Activated CD4-positive, alpha-beta T cell treated with anti-CD3 and anti-CD28 coated beads, Interleukin-2, amount 10 ng/mL, durations not matched to agents 24 days and 14 days (primary cell): ENCODE results near the gene PANK1. TPM values are rescaled to one million over a fixed set of nuclear protein-coding genes. Genes with fewer than 3 reads are reported as not detected.

Source experiments
- DNase-seq: peaks from one replicate; pipeline ENCODE4 v3.0.0; 2022
- H3K27ac Mint-ChIP-seq: one replicate; pipeline ENCODE4 v1.8.0; 2022; ENCODE audit warnings: mild to moderate bottlenecking, mixed read lengths
- H3K27me3 Mint-ChIP-seq: one replicate; pipeline ENCODE4 v1.8.0; 2022; ENCODE audit warnings: mixed read lengths
- H3K36me3 Mint-ChIP-seq: one replicate; pipeline ENCODE4 v1.8.0; 2022; ENCODE audit warnings: low read depth, mild to moderate bottlenecking, mixed read lengths
- H3K4me1 Mint-ChIP-seq: one replicate; pipeline ENCODE4 v1.8.0; 2021; ENCODE audit warnings: mixed read lengths
- H3K4me3 Mint-ChIP-seq: one replicate; pipeline ENCODE4 v1.8.0; 2022; ENCODE audit warnings: mild to moderate bottlenecking, moderate library complexity, mixed read lengths
- H3K9me3 Mint-ChIP-seq: one replicate; pipeline ENCODE4 v1.8.0; 2021; ENCODE audit warnings: mixed read lengths
- intact Hi-C: fragments of 100-400 bp; cut with micrococcal nuclease; formaldehyde crosslinking; loops from one replicate; pipeline ENCODE4 v1.15.1; 2023
- total RNA-seq: library from RNA; stranded (reverse); gene quantifications from 2 replicates; pipeline ENCODE4 v1.2.3, GENCODE V29; 2022

PANK1 gene
- total RNA-seq, 1 donor from 2014 or later = 4.8 TPM

DNA sequence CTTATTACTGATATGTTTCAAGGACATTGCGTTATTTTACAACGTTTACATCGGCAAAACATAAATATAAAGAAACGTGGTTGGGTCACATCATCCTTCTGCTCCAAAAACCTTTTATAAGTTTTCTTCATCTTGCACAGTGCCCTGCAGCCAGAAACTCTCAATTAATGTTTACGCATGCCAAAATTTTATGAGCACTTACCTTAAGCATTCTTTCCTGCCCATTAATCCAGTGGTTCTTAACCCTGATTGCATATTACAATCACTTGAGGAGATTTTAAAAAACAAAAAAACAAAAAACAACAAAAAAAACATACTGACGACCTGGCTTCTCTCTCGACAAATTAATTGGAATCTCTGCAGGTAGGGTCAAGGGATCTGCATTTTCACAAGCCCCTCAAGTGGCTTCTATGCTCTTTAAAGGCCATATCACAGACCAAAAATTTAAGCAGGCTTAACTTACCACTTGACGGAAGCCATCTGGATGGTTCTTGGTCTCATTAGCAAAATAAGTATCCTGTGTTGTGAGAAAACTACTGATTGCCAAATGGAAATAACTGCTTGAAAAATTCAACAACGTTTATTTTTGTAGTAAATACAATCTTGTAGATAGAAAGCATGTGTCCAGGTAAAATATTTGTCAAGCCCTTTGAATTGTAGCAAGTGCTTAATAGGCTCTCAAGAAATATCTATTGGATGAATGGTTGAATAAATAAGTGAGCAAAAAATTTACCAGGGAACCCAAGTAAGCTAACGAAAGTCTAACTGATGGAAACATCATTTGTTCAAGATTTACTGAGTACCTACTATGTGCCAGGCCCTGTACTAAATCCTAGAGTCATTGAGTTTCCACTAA, 78.7 kb downstream of the PANK1 start:
- H3K36me3 Mint-ChIP-seq = no peaks in the 10 kb centered on the region
- H3K27ac Mint-ChIP-seq = no peak overlapping the region
- no peak for DNase-seq
- H3K9me3 Mint-ChIP-seq = no peaks in the 10 kb centered on the region
- no peak overlapping the region for H3K4me3 Mint-ChIP-seq
- H3K27me3 Mint-ChIP-seq = peaks cover 44% of the 10 kb centered on the region
- intact Hi-C loops = loop anchor here (10.0 kb wide), 1 partner anchor 272 kb away; no protein-coding TSS in a partner anchor
- H3K4me1 Mint-ChIP-seq = peaks cover 3% of the 10 kb centered on the region

DNA sequence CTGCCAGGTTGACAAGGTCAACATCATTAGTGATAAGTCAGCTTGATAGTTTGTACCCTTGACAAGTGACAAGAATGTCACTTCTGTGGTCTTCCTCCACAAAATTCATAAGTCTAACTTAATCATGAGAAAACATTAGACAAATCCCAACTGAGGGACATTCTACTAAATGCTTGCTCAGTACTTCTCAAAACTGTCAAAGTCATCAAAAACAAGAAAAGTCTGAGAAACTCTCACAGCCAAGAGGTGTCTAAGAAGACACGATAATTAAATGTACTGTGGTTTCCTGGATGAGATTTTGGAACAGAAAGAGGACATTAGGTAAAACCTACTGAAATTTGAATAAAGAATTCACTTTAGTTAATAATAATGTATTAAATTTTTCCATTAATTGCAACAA, 79.9 kb downstream of the PANK1 start:
- no peak for DNase-seq
- peaks cover under 1% of the 10 kb centered on the region for H3K4me1 Mint-ChIP-seq
- no peaks in the 10 kb centered on the region for H3K9me3 Mint-ChIP-seq
- peaks cover 48% of the 10 kb centered on the region for H3K27me3 Mint-ChIP-seq
- H3K36me3 Mint-ChIP-seq = no peaks in the 10 kb centered on the region
- intact Hi-C loops = loop anchor here (2.0 to 10.0 kb wide), 2 partner anchors 270 to 348 kb away; no protein-coding TSS in a partner anchor
- H3K27ac Mint-ChIP-seq = no peak overlapping the region
- no peak overlapping the region for H3K4me3 Mint-ChIP-seq

DNA sequence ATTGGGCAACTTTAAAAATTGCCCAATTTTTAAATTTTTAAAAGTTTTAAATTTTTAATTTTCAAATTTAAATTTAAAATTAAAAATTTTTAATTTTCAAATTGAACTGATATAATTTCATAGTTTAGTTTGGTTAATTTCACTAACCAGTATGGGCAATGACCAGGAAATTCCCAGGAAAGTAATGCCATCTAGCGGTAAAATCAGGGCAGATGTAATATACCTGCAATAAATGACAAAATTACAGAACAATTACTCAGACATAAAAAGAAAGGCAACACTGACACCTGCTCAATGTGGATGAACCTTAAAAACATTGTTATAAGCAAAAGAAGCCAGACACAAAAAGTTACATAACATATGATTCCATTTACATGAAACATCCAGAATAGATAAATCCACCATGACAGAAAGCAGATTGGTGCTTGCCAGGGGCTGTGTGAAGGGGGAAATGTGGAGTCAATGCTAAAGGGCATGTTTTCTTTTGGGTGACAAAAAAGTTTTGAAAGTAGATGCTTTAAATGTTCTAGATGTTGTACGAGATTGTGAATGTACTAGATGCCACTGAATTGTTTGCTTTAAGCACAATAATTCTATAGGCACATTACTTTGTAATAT, 81.1 kb downstream of the PANK1 start:
- H3K27ac Mint-ChIP-seq = no peak overlapping the region
- peak; percentile 76 for DNase-seq
- H3K9me3 Mint-ChIP-seq = no peaks in the 10 kb centered on the region
- H3K27me3 Mint-ChIP-seq = peaks cover 51% of the 10 kb centered on the region
- no peaks in the 10 kb centered on the region for H3K36me3 Mint-ChIP-seq
- H3K4me3 Mint-ChIP-seq = no peak overlapping the region
- intact Hi-C loops = loop anchor here (1.0 to 10.0 kb wide), 3 partner anchors 138 to 347 kb away; no protein-coding TSS in a partner anchor
- H3K4me1 Mint-ChIP-seq = no peaks in the 10 kb centered on the region

- H3K27me3 Mint-ChIP-seq = peaks cover 52% of the 10 kb centered on the region
- no peaks in the 10 kb centered on the region for H3K36me3 Mint-ChIP-seq
- no peak overlapping the region for H3K27ac Mint-ChIP-seq
- no peaks in the 10 kb centered on the region for H3K4me1 Mint-ChIP-seq
- H3K4me3 Mint-ChIP-seq = no peak overlapping the region
- no peaks in the 10 kb centered on the region for H3K9me3 Mint-ChIP-seq
- DNase-seq = no peak
- intact Hi-C loops = loop anchor here (10.0 kb wide), 1 partner anchor 269 kb away; no protein-coding TSS in a partner anchor
Measured at GRCh38 chr10:89563311-89563710, 81.7 kb downstream of the PANK1 start.

- no peak for DNase-seq
- Mint-ChIP-seq H3K36me3 (no peaks in the 10 kb centered on the region), H3K4me1 (no peaks in the 10 kb centered on the region), H3K27ac (no peak overlapping the region), H3K9me3 (no peaks in the 10 kb centered on the region), H3K4me3 (no peak overlapping the region), H3K27me3 (peaks cover 25% of the 10 kb centered on the region)
- intact Hi-C loops = no loop called here
Measured at GRCh38 chr10:89556600-89556999, 88.4 kb downstream of the PANK1 start.

GRCh38 chr10:89555688-89556445, 89.2 kb downstream of the PANK1 start:
- no peaks in the 10 kb centered on the region for H3K36me3 Mint-ChIP-seq
- intact Hi-C loops = no loop called here
- no peak overlapping the region for H3K4me3 Mint-ChIP-seq
- DNase-seq = no peak
- peaks cover 19% of the 10 kb centered on the region for H3K27me3 Mint-ChIP-seq
- H3K27ac Mint-ChIP-seq = no peak overlapping the region
- no peaks in the 10 kb centered on the region for H3K9me3 Mint-ChIP-seq
- H3K4me1 Mint-ChIP-seq = no peaks in the 10 kb centered on the region

DNA sequence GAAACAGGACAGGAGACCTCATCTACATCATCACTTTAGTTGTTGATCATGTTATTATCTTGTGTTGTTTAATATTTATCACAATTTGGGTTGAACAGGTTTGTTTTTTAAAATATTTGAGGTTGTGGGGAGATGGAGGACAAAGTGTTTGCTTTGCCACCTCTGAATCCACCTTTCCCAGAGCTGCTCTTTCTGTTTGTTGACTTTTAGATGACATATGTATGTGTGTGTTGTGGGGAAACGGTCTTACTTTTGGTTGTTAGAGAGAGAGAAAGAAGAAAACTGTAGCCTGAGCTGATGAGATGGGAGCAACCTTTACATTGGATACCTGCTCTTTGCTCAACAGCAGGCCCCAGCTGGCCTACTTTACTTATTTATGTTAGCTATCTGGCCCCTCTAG, 90.6 kb downstream of the PANK1 start:
- peaks cover 15% of the 10 kb centered on the region for H3K27me3 Mint-ChIP-seq
- H3K9me3 Mint-ChIP-seq = no peaks in the 10 kb centered on the region
- intact Hi-C loops = no loop called here
- no peak overlapping the region for H3K27ac Mint-ChIP-seq
- no peak overlapping the region for H3K4me3 Mint-ChIP-seq
- H3K4me1 Mint-ChIP-seq = no peaks in the 10 kb centered on the region
- peak; percentile 15 for DNase-seq
- no peaks in the 10 kb centered on the region for H3K36me3 Mint-ChIP-seq

GRCh38 chr10:89553064-89553734, 91.8 kb downstream of the PANK1 start:
- intact Hi-C loops = no loop called here
- Mint-ChIP-seq H3K27me3 (peaks cover 10% of the 10 kb centered on the region), H3K9me3 (no peaks in the 10 kb centered on the region), H3K36me3 (no peaks in the 10 kb centered on the region), H3K4me3 (no peak overlapping the region), H3K4me1 (no peaks in the 10 kb centered on the region), H3K27ac (no peak overlapping the region)
- no peak for DNase-seq

DNA sequence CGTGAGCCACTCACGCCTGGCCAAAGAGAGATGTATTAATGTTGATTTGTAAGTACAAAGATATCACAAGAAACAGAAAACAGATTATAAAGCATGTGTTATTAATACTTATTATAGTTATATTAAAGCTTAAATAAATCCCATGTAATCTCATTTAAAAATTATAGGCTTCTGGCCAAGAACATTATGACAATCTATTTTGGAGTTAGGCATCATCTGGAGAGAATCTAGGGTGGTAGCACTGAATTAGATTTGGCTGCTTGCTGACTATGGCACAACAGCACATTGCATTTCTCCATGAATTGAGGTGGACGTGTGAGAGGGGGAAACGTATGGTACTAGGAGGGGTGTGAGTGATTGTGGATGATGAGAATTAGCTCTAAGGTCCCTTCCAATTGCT, 92.8 kb downstream of the PANK1 start:
- Mint-ChIP-seq H3K27me3 (peaks cover 10% of the 10 kb centered on the region), H3K4me1 (no peaks in the 10 kb centered on the region), H3K9me3 (no peaks in the 10 kb centered on the region), H3K4me3 (no peak overlapping the region), H3K36me3 (no peaks in the 10 kb centered on the region), H3K27ac (no peak overlapping the region)
- intact Hi-C loops = no loop called here
- DNase-seq = no peak

GRCh38 chr10:89550509-89550908, 94.5 kb downstream of the PANK1 start:
- no peak for DNase-seq
- Mint-ChIP-seq H3K36me3 (no peaks in the 10 kb centered on the region), H3K27ac (no peak overlapping the region), H3K27me3 (peaks cover 9% of the 10 kb centered on the region), H3K4me3 (no peak overlapping the region), H3K9me3 (no peaks in the 10 kb centered on the region), H3K4me1 (no peaks in the 10 kb centered on the region)
- intact Hi-C loops = no loop called here

- intact Hi-C loops = no loop called here
- Mint-ChIP-seq H3K9me3 (no peaks in the 10 kb centered on the region), H3K4me1 (no peaks in the 10 kb centered on the region), H3K36me3 (no peaks in the 10 kb centered on the region), H3K4me3 (no peak overlapping the region), H3K27ac (no peak overlapping the region), H3K27me3 (peaks cover 7% of the 10 kb centered on the region)
- DNase-seq = no peak
Measured at GRCh38 chr10:89549510-89549909, 95.5 kb downstream of the PANK1 start.

GRCh38 chr10:89548673-89549072, 96.4 kb downstream of the PANK1 start:
- no peak overlapping the region for H3K4me3 Mint-ChIP-seq
- H3K4me1 Mint-ChIP-seq = no peaks in the 10 kb centered on the region
- no peak overlapping the region for H3K27ac Mint-ChIP-seq
- H3K27me3 Mint-ChIP-seq = peaks cover 7% of the 10 kb centered on the region
- intact Hi-C loops = no loop called here
- no peaks in the 10 kb centered on the region for H3K9me3 Mint-ChIP-seq
- no peaks in the 10 kb centered on the region for H3K36me3 Mint-ChIP-seq
- no peak for DNase-seq

DNA sequence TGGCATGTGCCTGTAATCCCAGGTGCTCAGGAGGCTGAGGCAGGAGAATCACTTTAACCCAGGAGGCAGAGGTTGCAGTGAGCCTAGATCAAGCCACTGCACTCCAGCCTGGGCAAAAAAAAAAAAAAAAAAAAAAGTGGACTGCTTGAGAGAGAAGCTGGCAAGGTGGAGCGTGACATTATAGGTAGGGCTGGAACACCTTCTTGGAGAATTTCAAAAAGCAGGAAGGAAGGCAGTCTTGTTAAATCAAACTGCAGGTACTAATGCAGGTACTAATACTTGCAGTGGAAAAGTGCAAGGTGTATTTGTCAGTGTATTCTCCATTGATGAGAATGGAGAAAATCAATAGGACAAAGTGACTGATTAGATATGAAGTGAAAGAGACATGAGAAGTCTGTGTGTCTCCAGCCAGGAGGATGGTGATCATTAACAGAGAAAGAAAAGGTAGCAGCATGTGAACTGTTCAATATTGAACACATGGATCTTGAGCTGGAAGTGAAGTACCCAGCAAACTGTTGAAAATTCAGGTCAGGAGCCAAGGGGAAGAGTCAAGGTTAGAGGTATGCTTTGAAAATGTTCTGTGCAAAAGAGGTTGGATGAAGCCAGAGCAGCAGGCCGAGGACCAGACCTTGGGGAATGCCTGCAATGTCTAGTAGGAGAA, 97.1 kb downstream of the PANK1 start:
- intact Hi-C loops = no loop called here
- Mint-ChIP-seq H3K27ac (no peak overlapping the region), H3K36me3 (no peaks in the 10 kb centered on the region), H3K4me3 (no peak overlapping the region), H3K4me1 (no peaks in the 10 kb centered on the region), H3K9me3 (no peaks in the 10 kb centered on the region), H3K27me3 (peaks cover 4% of the 10 kb centered on the region)
- no peak for DNase-seq
